Smooth muscle cell (in vitro differentiated cells): ENCODE results near the gene ANXA11. TPM values are rescaled to one million over a fixed set of nuclear protein-coding genes. Genes with fewer than 3 reads are reported as not detected.
A peak's percentile ranks its signal among the peaks of the same experiment; 100 is the strongest.

ENCODE experiments used
- DNase-seq: peaks from one replicate; lab custom pipeline; 2025; ENCODE audit not compliant: unreplicated experiment; lab: John Stamatoyannopoulos, UW
- H2AFZ ChIP-seq: fragments of 200-600 bp; sonication (generic); 2 replicates; pipeline ENCODE4 v1.6.0; 2016; ENCODE audit warnings: antibody characterized with exemption, low read depth, mild to moderate bottlenecking
- H3F3A ChIP-seq: fragments of 200-600 bp; sonication (generic); 2 replicates; pipeline ENCODE4 v1.6.0; 2017; ENCODE audit warnings: antibody characterized with exemption, low read depth
- H3K27ac ChIP-seq: fragments of 200-600 bp; sonication (generic); 2 replicates; pipeline ENCODE4 v1.5.1; 2016; ENCODE audit warnings: low read depth, mild to moderate bottlenecking
- H3K27me3 ChIP-seq: fragments of 200-600 bp; sonication (generic); 2 replicates; pipeline ENCODE4 v1.6.1; 2016; ENCODE audit warnings: low read depth, mild to moderate bottlenecking
- H3K36me3 ChIP-seq: fragments of 200-600 bp; sonication (generic); 2 replicates; pipeline ENCODE4 v1.5.1; 2016; ENCODE audit warnings: low read depth
- H3K4me1 ChIP-seq: fragments of 200-600 bp; sonication (generic); 2 replicates; pipeline ENCODE4 v1.5.1; 2016; ENCODE audit warnings: low read depth
- H3K4me2 ChIP-seq: fragments of 200-600 bp; sonication (generic); 2 replicates; pipeline ENCODE4 v1.6.0; 2016; ENCODE audit warnings: mild to moderate bottlenecking
- H3K4me3 ChIP-seq: fragments of 200-600 bp; sonication (generic); 2 replicates; pipeline ENCODE4 v1.5.1; 2016; ENCODE audit warnings: mild to moderate bottlenecking
- H3K79me2 ChIP-seq: fragments of 200-600 bp; sonication (generic); 2 replicates; pipeline ENCODE4 v1.6.0; 2016; ENCODE audit warnings: low read depth, mild to moderate bottlenecking
- H3K9ac ChIP-seq: fragments of 200-600 bp; sonication (generic); 2 replicates; pipeline ENCODE4 v1.6.0; 2016; ENCODE audit warnings: low read depth
- H3K9me3 ChIP-seq: fragments of 200-600 bp; sonication (generic); replicated peaks from 2 replicates; pipeline ENCODE4 v1.5.1; 2016; ENCODE audit warnings: low read depth
- H4K20me1 ChIP-seq: fragments of 200-600 bp; sonication (generic); 2 replicates; pipeline ENCODE4 v1.6.0; 2016; ENCODE audit warnings: low read depth
- WGBS: methylation state at CpG from one replicate; pipeline ENCODE4 v1.1.7; 2016; ENCODE audit warnings: low lambda C conversion rate; 5-methylcytosine and 5-hydroxymethylcytosine counted together
- polyA plus RNA-seq: library from polyadenylated mRNA; unstranded; fragments of >200 nt; fragmentation: Nextera tagmentation; extraction: Ambion mirVana; gene quantifications from 2 replicates; pipeline ENCODE4 v1.2.1, GENCODE V29; 2016
- total RNA-seq: library from RNA; depleted of rRNA; stranded (reverse); fragments of >200 nt; gene quantifications from 2 replicates; pipeline ENCODE4 v1.2.3, GENCODE V29; 2014
- TF ChIP-seq, protein P1 (sequence below): fragments of 200-600 bp; sonication (generic); IDR thresholded peaks from 2 replicates; pipeline ENCODE4 v1.5.1; 2017; ENCODE audit warnings: borderline replicate concordance, mild to moderate bottlenecking, antibody characterized with exemption; ENCODE audit not compliant: insufficient read depth, poor library complexity, severe bottlenecking

Gene ANXA11
- total and polyA plus RNA-seq, 2 experiments from 2014 or later, result 36.6 to 93.4 TPM

- 95% methylated on average over 8 of the region's 8 CpGs for WGBS
- Histone ChIP-seq H3K9ac (no peak overlapping the region), H4K20me1 (peaks cover 34% of the 10 kb centered on the region), H3K4me3 (no peak overlapping the region), H3F3A (peaks cover 19% of the 10 kb centered on the region), H3K36me3 (no peaks in the 10 kb centered on the region), H3K4me2 (no peak overlapping the region), H3K79me2 (no peaks in the 10 kb centered on the region), H2AFZ (no peak overlapping the region), H3K4me1 (peaks cover 6% of the 10 kb centered on the region), H3K9me3 (no peaks in the 10 kb centered on the region), H3K27ac (no peak overlapping the region), H3K27me3 (no peaks in the 10 kb centered on the region)
- TF ChIP-seq, protein P1, sequence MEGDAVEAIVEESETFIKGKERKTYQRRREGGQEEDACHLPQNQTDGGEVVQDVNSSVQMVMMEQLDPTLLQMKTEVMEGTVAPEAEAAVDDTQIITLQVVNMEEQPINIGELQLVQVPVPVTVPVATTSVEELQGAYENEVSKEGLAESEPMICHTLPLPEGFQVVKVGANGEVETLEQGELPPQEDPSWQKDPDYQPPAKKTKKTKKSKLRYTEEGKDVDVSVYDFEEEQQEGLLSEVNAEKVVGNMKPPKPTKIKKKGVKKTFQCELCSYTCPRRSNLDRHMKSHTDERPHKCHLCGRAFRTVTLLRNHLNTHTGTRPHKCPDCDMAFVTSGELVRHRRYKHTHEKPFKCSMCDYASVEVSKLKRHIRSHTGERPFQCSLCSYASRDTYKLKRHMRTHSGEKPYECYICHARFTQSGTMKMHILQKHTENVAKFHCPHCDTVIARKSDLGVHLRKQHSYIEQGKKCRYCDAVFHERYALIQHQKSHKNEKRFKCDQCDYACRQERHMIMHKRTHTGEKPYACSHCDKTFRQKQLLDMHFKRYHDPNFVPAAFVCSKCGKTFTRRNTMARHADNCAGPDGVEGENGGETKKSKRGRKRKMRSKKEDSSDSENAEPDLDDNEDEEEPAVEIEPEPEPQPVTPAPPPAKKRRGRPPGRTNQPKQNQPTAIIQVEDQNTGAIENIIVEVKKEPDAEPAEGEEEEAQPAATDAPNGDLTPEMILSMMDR, result no peak
- no peak for DNase-seq
These were observed 41.5 kb downstream of the ANXA11 start for GRCh38 chr10:80163741-80164341.

GRCh38 chr10:80161321-80162083 lies 43.8 kb downstream of the ANXA11 start:
- Histone ChIP-seq H3K4me1 (peaks cover 6% of the 10 kb centered on the region), H3K27ac (no peak overlapping the region)

GRCh38 chr10:80160361-80161320 lies 44.7 kb downstream of the ANXA11 start:
- H3K36me3 ChIP-seq, result no peaks in the 10 kb centered on the region
- no peaks in the 10 kb centered on the region for H3K9me3 ChIP-seq
- H3F3A ChIP-seq, result peaks cover 31% of the 10 kb centered on the region
- H3K79me2 ChIP-seq, result no peaks in the 10 kb centered on the region
- TF ChIP-seq, protein P1, result no peak
- no peak overlapping the region for H3K4me2 ChIP-seq
- no peak for DNase-seq
- WGBS, result 94% methylated on average over 15 of the region's 17 CpGs
- no peaks in the 10 kb centered on the region for H3K4me1 ChIP-seq
- H3K27me3 ChIP-seq, result no peaks in the 10 kb centered on the region
- peaks cover 19% of the 10 kb centered on the region for H4K20me1 ChIP-seq
- H3K4me3 ChIP-seq, result no peak overlapping the region
- H3K9ac ChIP-seq, result no peak overlapping the region
- H2AFZ ChIP-seq, result no peak overlapping the region
- H3K27ac ChIP-seq, result peak overlapping the region; percentile 79

More at GRCh38 chr10:80161321-80162083, 43.8 kb downstream of the ANXA11 start:
- peaks cover 22% of the 10 kb centered on the region for H4K20me1 ChIP-seq
- TF ChIP-seq, protein P1, result peak; percentile 19
- no peaks in the 10 kb centered on the region for H3K36me3 ChIP-seq
- peaks cover 28% of the 10 kb centered on the region for H3F3A ChIP-seq
- H3K4me2 ChIP-seq, result no peak overlapping the region
- no peak for DNase-seq
- H3K9me3 ChIP-seq, result no peaks in the 10 kb centered on the region
- no peaks in the 10 kb centered on the region for H3K79me2 ChIP-seq
- H3K9ac ChIP-seq, result no peak overlapping the region
- H3K27me3 ChIP-seq, result no peaks in the 10 kb centered on the region
- 87% methylated on average over 21 of the region's 21 CpGs for WGBS
- no peak overlapping the region for H3K4me3 ChIP-seq
- H2AFZ ChIP-seq, result no peak overlapping the region
